ENCODE measurements around the gene MSTO1. TPM values are rescaled to one million over a fixed set of nuclear protein-coding genes. Genes with fewer than 3 reads are reported as not detected.

MSTO1 gene
- total RNA-seq, 1 experiment from 2014 or later = 80.5 TPM

- intact Hi-C loops (cut with micrococcal nuclease; ENCODE audit: unreplicated experiment) = loop anchor here (10.0 kb wide), 1 partner anchor 50 kb away; no protein-coding TSS in a partner anchor
- Histone ChIP-seq H3K4me1 (ENCODE audit: insufficient read depth, low read length, poor library complexity, severe bottlenecking) (peaks cover 15% of the 10 kb centered on the region), H3K9me3 (ENCODE audit: low read depth, low read length, poor library complexity, severe bottlenecking) (peaks cover 38% of the 10 kb centered on the region), H3K27ac (ENCODE audit: low read depth, low read length, poor library complexity, severe bottlenecking) (no peak overlapping the region), H3K36me3 (ENCODE audit: insufficient read depth, low read length, poor library complexity, severe bottlenecking) (no peaks in the 10 kb centered on the region), H3K4me3 (ENCODE audit: low read depth, low read length, poor library complexity, severe bottlenecking) (no peak overlapping the region), H3K27me3 (replicated peaks; ENCODE audit: insufficient read depth, low read depth, low read length, poor library complexity) (no peaks in the 10 kb centered on the region)
- no TSS peak for BruUV-seq (replicated peaks)
- CTCF ChIA-PET = no interaction called here
- no peak for DNase-seq (ENCODE audit: low spot score)
- POLR2A ChIA-PET (ENCODE audit: low non-redundant PET) = no interaction called here
- TF ChIP-seq EZH2 (IDR thresholded peaks at IDR 0.05; ENCODE audit: borderline replicate concordance, low read depth, low read length, poor library complexity, severe bottlenecking) = no peak
- no peak for TF ChIP-seq CTCF (conservative IDR thresholded peaks at IDR 0.05; ENCODE audit: low read depth, low read length)
Observed at GRCh38 chr1:155645034-155645598, 35.1 kb downstream of the MSTO1 start.

DNA sequence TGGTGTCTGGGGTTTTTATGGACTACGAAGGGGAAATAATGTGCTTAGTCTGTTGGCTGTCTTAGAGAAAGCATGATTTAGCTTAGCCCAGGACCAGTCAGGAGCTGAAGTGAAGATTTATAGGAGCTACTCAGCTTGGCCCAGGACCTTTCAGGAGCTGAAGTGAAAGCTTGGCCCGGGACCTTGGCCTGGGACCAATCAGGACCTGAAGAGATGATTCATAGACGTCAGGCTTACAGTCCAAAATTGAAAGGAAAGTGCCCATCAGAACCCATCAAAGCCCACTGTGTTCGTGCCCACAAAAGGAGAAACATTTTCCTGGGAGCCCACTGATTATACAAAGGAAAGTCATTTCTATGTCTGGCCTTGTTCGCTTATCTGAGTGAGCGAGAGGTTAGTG, 35.6 kb downstream of the MSTO1 start:
- Histone ChIP-seq H3K27me3 (replicated peaks; ENCODE audit: insufficient read depth, low read depth, low read length, poor library complexity) (no peaks in the 10 kb centered on the region), H3K9me3 (ENCODE audit: low read depth, low read length, poor library complexity, severe bottlenecking) (peaks cover 34% of the 10 kb centered on the region), H3K4me3 (ENCODE audit: low read depth, low read length, poor library complexity, severe bottlenecking) (no peak overlapping the region), H3K27ac (ENCODE audit: low read depth, low read length, poor library complexity, severe bottlenecking) (peak overlapping the region; percentile 6), H3K36me3 (ENCODE audit: insufficient read depth, low read length, poor library complexity, severe bottlenecking) (no peaks in the 10 kb centered on the region), H3K4me1 (ENCODE audit: insufficient read depth, low read length, poor library complexity, severe bottlenecking) (peaks cover 18% of the 10 kb centered on the region)
- no peak for TF ChIP-seq CTCF (conservative IDR thresholded peaks at IDR 0.05; ENCODE audit: low read depth, low read length)
- no peak for TF ChIP-seq EZH2 (IDR thresholded peaks at IDR 0.05; ENCODE audit: borderline replicate concordance, low read depth, low read length, poor library complexity, severe bottlenecking)
- intact Hi-C loops (cut with micrococcal nuclease; ENCODE audit: unreplicated experiment) = loop anchor here (10.0 kb wide), 1 partner anchor 51 kb away; no protein-coding TSS in a partner anchor
- no peak for DNase-seq (ENCODE audit: low spot score)
- CTCF ChIA-PET = no interaction called here
- POLR2A ChIA-PET (ENCODE audit: low non-redundant PET) = no interaction called here
- no TSS peak for BruUV-seq (replicated peaks)

- peak overlapping the region; percentile 6 for H3K27ac ChIP-seq (ENCODE audit: low read depth, low read length, poor library complexity, severe bottlenecking)
- ChIA-PET POLR2A (ENCODE audit: low non-redundant PET) (no interaction called here), CTCF (no interaction called here)
- no peaks in the 10 kb centered on the region for H3K27me3 ChIP-seq (replicated peaks; ENCODE audit: insufficient read depth, low read depth, low read length, poor library complexity)
- no TSS peak for BruUV-seq (replicated peaks)
- TF ChIP-seq EZH2 (IDR thresholded peaks at IDR 0.05; ENCODE audit: borderline replicate concordance, low read depth, low read length, poor library complexity, severe bottlenecking) = no peak
- no peak for TF ChIP-seq CTCF (conservative IDR thresholded peaks at IDR 0.05; ENCODE audit: low read depth, low read length)
- H3K4me3 ChIP-seq (ENCODE audit: low read depth, low read length, poor library complexity, severe bottlenecking) = no peak overlapping the region
- peaks cover 28% of the 10 kb centered on the region for H3K9me3 ChIP-seq (ENCODE audit: low read depth, low read length, poor library complexity, severe bottlenecking)
- no peak for DNase-seq (ENCODE audit: low spot score)
- H3K36me3 ChIP-seq (ENCODE audit: insufficient read depth, low read length, poor library complexity, severe bottlenecking) = no peaks in the 10 kb centered on the region
- H3K4me1 ChIP-seq (ENCODE audit: insufficient read depth, low read length, poor library complexity, severe bottlenecking) = peaks cover 22% of the 10 kb centered on the region
- intact Hi-C loops (cut with micrococcal nuclease; ENCODE audit: unreplicated experiment) = loop anchor here (10.0 kb wide), 1 partner anchor 52 kb away; no protein-coding TSS in a partner anchor
Observed at GRCh38 chr1:155646307-155646706, 36.3 kb downstream of the MSTO1 start.
